H1 (cell line): ENCODE results near the gene ZNF462. TPM values are rescaled to one million over a fixed set of nuclear protein-coding genes. Genes with fewer than 3 reads are reported as not detected.

Experiments
- CTCF ChIA-PET: fragments of 300-600 bp; sonication (Branson Sonifier 250); formaldehyde crosslinking; loops from one replicate; lab custom pipeline; 2021; ENCODE audit not compliant: partially characterized antibody; lab: Charles Lee
- POLR2A ChIA-PET: fragments of 300-600 bp; sonication (Branson Sonifier 250); formaldehyde crosslinking; loops from one replicate; lab custom pipeline; 2021; ENCODE audit warnings: inconsistent platforms; ENCODE audit not compliant: partially characterized antibody; lab: Charles Lee
- DNase-seq, 2 experiments: peaks; one replicate each; pipeline versions ENCODE4 v3.0.0 to v3.0.0-alpha.2; 2010 to 2022; ENCODE audit warnings: low spot score in 2 of 2, low read depth in 1 of 2, mixed read lengths in 1 of 2
- FAIRE-seq: peaks from 2 replicates; lab custom pipeline; 2011; peaks lifted over from hg19 to GRCh38; lab: Jason Lieb, UNC
- H2AFZ ChIP-seq: 2 replicates; pipeline ENCODE4 v1.8.1; 2012; ENCODE audit warnings: low read length, inconsistent platforms
- H2AK5ac ChIP-seq: 2 replicates; pipeline ENCODE4 v1.6.1; 2013; ENCODE audit warnings: low read depth, low read length
- H2BK120ac ChIP-seq: replicated peaks from 2 replicates; pipeline ENCODE3; 2013; ENCODE audit warnings: low read depth, low read length, inconsistent platforms
- H2BK12ac ChIP-seq: 2 replicates; pipeline ENCODE4 v1.6.1; 2013; ENCODE audit warnings: low read depth, low read length
- H2BK15ac ChIP-seq: 2 replicates; pipeline ENCODE4 v1.6.1; 2013; ENCODE audit warnings: low read length
- H2BK20ac ChIP-seq: 2 replicates; pipeline ENCODE4 v1.6.1; 2013; ENCODE audit warnings: low read length
- H2BK5ac ChIP-seq: 2 replicates; pipeline ENCODE4 v1.6.1; 2013; ENCODE audit warnings: low read depth, low read length
- H3K14ac ChIP-seq: 2 replicates; pipeline ENCODE4 v1.6.1; 2013; ENCODE audit warnings: inconsistent platforms; ENCODE audit not compliant: insufficient read length
- H3K18ac ChIP-seq: 2 replicates; pipeline ENCODE4 v1.6.1; 2013; ENCODE audit warnings: low read length; ENCODE audit errors: extremely low read depth
- H3K23ac ChIP-seq: 2 replicates; pipeline ENCODE4 v1.6.1; 2013; ENCODE audit warnings: inconsistent platforms; ENCODE audit not compliant: insufficient read length
- H3K23me2 ChIP-seq: 2 replicates; pipeline ENCODE4 v1.6.1; 2013; ENCODE audit warnings: low read depth, low read length
- H3K27ac ChIP-seq: 2 replicates; pipeline ENCODE4 v1.6.1; 2011; ENCODE audit warnings: low read depth, low read length, inconsistent platforms
- H3K27me3 ChIP-seq, 4 experiments: replicated peaks in 1 of 4; 1 replicate in 1 of 4; 2 replicates in 3 of 4; pipeline versions ENCODE4 v1.6.1 to v1.8.1; 2011 to 2013; ENCODE audit warnings: low read length in 3 of 4, mild to moderate bottlenecking in 3 of 4, inconsistent platforms in 2 of 4, mixed read lengths in 2 of 4, moderate library complexity in 1 of 4; ENCODE audit not compliant: control insufficient read depth in 3 of 4, insufficient read depth in 3 of 4; ENCODE audit errors: extremely low read depth in 1 of 4
- H3K36me3 ChIP-seq, 4 experiments: 2 replicates each; pipeline versions ENCODE4 v1.6.1 to v1.8.1; 2011 to 2013; ENCODE audit warnings: mild to moderate bottlenecking in 4 of 4, low read length in 3 of 4, moderate library complexity in 2 of 4, control low read depth in 1 of 4, inconsistent platforms in 1 of 4; ENCODE audit not compliant: insufficient read depth in 4 of 4, control insufficient read depth in 2 of 4
- H3K4ac ChIP-seq: replicated peaks from 2 replicates; pipeline ENCODE3; 2013; ENCODE audit warnings: low read length, low read depth, mixed read lengths, inconsistent platforms; ENCODE audit not compliant: insufficient read length
- H3K4me1 ChIP-seq, 4 experiments: replicated peaks in 1 of 4; 1 replicate in 1 of 4; 2 replicates in 3 of 4; pipeline versions ENCODE4 v1.6.1 to v1.8.1; 2011 to 2013; ENCODE audit warnings: low read length in 3 of 4, inconsistent platforms in 2 of 4, mixed read lengths in 1 of 4; ENCODE audit not compliant: insufficient read depth in 4 of 4, control insufficient read depth in 3 of 4
- H3K4me2 ChIP-seq, 2 experiments: 2 replicates each; pipeline versions ENCODE4 v1.6.1 to v1.8.1; 2011 to 2013; ENCODE audit warnings: low read depth in 2 of 2, low read length in 2 of 2, control low read depth in 1 of 2, inconsistent platforms in 1 of 2, mild to moderate bottlenecking in 1 of 2; ENCODE audit not compliant: insufficient read depth in 1 of 2
- H3K4me3 ChIP-seq, 4 experiments: fragments of 200-600, 300-600 bp in 1 of 4; sonication (generic), shearing (Covaris generic), sonication (Bioruptor Twin) in 1 of 4; 2 replicates each; pipeline versions ENCODE4 v1.5.1 to v1.8.1; 2011 to 2016; ENCODE audit warnings: low read length in 4 of 4, low read depth in 3 of 4, control low read depth in 2 of 4, inconsistent platforms in 2 of 4, mild to moderate bottlenecking in 2 of 4, mixed read lengths in 1 of 4, moderate library complexity in 1 of 4; ENCODE audit not compliant: insufficient read depth in 2 of 4; ENCODE audit errors: extremely low read depth in 1 of 4
- H3K56ac ChIP-seq: replicated peaks from 2 replicates; pipeline ENCODE3; 2013; ENCODE audit warnings: low read depth, mild to moderate bottlenecking, mixed read lengths, low read length, inconsistent platforms; ENCODE audit not compliant: insufficient read length
- H3K79me1 ChIP-seq: 2 replicates; pipeline ENCODE4 v1.6.1; 2013; ENCODE audit warnings: low read depth, low read length, control low read depth
- H3K79me2 ChIP-seq, 2 experiments: 2 replicates each; pipeline versions ENCODE4 v1.6.1 to v1.8.1; 2012 to 2013; ENCODE audit warnings: low read length in 2 of 2, mild to moderate bottlenecking in 2 of 2, inconsistent platforms in 1 of 2; ENCODE audit not compliant: insufficient read depth in 2 of 2, control insufficient read depth in 1 of 2
- H3K9ac ChIP-seq, 4 experiments: replicated peaks in 1 of 4; 1 replicate in 1 of 4; 2 replicates in 3 of 4; pipeline versions ENCODE4 v1.6.1 to v1.8.1; 2011 to 2013; ENCODE audit warnings: low read depth in 3 of 4, low read length in 3 of 4, control low read depth in 2 of 4, mild to moderate bottlenecking in 2 of 4, moderate library complexity in 2 of 4, inconsistent platforms in 1 of 4; ENCODE audit errors: extremely low read depth in 1 of 4
- H3K9me3 ChIP-seq, 2 experiments: 2 replicates each; pipeline versions ENCODE4 v1.6.1 to v1.8.1; 2012 to 2013; ENCODE audit warnings: mild to moderate bottlenecking in 2 of 2, moderate library complexity in 2 of 2, control low read depth in 1 of 2, inconsistent platforms in 1 of 2, low read depth in 1 of 2, low read length in 1 of 2, mixed read lengths in 1 of 2; ENCODE audit not compliant: insufficient read depth in 2 of 2
- H4K20me1 ChIP-seq, 2 experiments: replicated peaks in 1 of 2; 2 replicates each; pipeline versions ENCODE3 to v1.8.1; 2011 to 2013; ENCODE audit warnings: inconsistent platforms in 2 of 2, low read length in 2 of 2, mild to moderate bottlenecking in 1 of 2; ENCODE audit not compliant: insufficient read depth in 2 of 2, control insufficient read depth in 1 of 2
- H4K5ac ChIP-seq: 2 replicates; pipeline ENCODE4 v1.6.1; 2013; ENCODE audit warnings: low read length, low read depth, mixed read lengths, inconsistent platforms; ENCODE audit not compliant: insufficient read length
- H4K8ac ChIP-seq: 2 replicates; pipeline ENCODE4 v1.8.0; 2013; ENCODE audit warnings: mild to moderate bottlenecking, moderate library complexity, low read length, inconsistent platforms; ENCODE audit not compliant: insufficient read depth; ENCODE audit errors: extremely low read depth
- H4K91ac ChIP-seq: replicated peaks from 2 replicates; pipeline ENCODE3; 2013; ENCODE audit warnings: low read length, mixed read lengths, inconsistent platforms; ENCODE audit not compliant: insufficient read length
- CBX5 ChIP-seq: fragments of 300-800, 300-1000 bp; sonication (generic); IDR thresholded peaks from 2 replicates; pipeline ENCODE4 v1.7.1; 2016; ENCODE audit warnings: antibody characterized with exemption, low read length, low read depth
- CTBP2 ChIP-seq: IDR thresholded peaks from 2 replicates; pipeline ENCODE4 v1.7.0; 2011; ENCODE audit warnings: borderline replicate concordance, mild to moderate bottlenecking, moderate library complexity, mixed read lengths, low read length; ENCODE audit not compliant: insufficient read depth, insufficient read length
- EGR1 ChIP-seq: IDR thresholded peaks from 2 replicates; pipeline ENCODE4 v1.6.1; 2011; ENCODE audit warnings: low read depth, low read length, borderline replicate concordance
- GTF2F1 ChIP-seq: IDR thresholded peaks from 2 replicates; pipeline ENCODE4 v1.6.1; 2012; ENCODE audit warnings: low read depth, low read length, improper control_type of control experiment, borderline replicate concordance
- MAFK ChIP-seq: IDR thresholded peaks from 2 replicates; pipeline ENCODE4 v1.6.1; 2012; ENCODE audit warnings: low read depth, mild to moderate bottlenecking, improper control_type of control experiment, low read length
- POLR2AphosphoS5 ChIP-seq: IDR thresholded peaks from 2 replicates; pipeline ENCODE4 v1.6.1; 2011; ENCODE audit warnings: low read depth, low read length
- RAD21 ChIP-seq, 2 experiments: IDR thresholded peaks in 1 of 2; conservative IDR thresholded peaks in 1 of 2; 2 replicates each; pipeline ENCODE4 v1.6.1; 2011; ENCODE audit warnings: low read depth in 2 of 2, low read length in 2 of 2, improper control_type of control experiment in 1 of 2, inconsistent platforms in 1 of 2, mild to moderate bottlenecking in 1 of 2, moderate library complexity in 1 of 2
- RBBP5 ChIP-seq: IDR thresholded peaks from 2 replicates; pipeline ENCODE4 v1.7.1; 2012; ENCODE audit warnings: low read depth, mild to moderate bottlenecking, inconsistent platforms, low read length, moderate library complexity, borderline replicate concordance
- SIRT6 ChIP-seq: IDR thresholded peaks from one replicate; pipeline ENCODE4 v1.7.1; 2012; ENCODE audit warnings: low read length, inconsistent platforms
- SIX5 ChIP-seq: IDR thresholded peaks from 2 replicates; pipeline ENCODE4 v1.6.1; 2011; ENCODE audit warnings: mild to moderate bottlenecking, low read depth, low read length
- TAF1 ChIP-seq: IDR thresholded peaks from 2 replicates; pipeline ENCODE4 v1.6.1; 2011; ENCODE audit warnings: mild to moderate bottlenecking, low read depth, low read length
- USF2 ChIP-seq: IDR thresholded peaks from 2 replicates; pipeline ENCODE4 v1.6.1; 2011; ENCODE audit warnings: low read length, improper control_type of control experiment
- YY1 ChIP-seq: IDR thresholded peaks from 2 replicates; pipeline ENCODE4 v1.6.1; 2011; ENCODE audit warnings: low read depth, mild to moderate bottlenecking, low read length
- WGBS, 2 experiments: shearing (Covaris generic) in 1 of 2; methylation state at CpG; one replicate each; pipeline versions ENCODE4 v1.1.6 to v1.1.7; 2013 to 2015; ENCODE audit warnings: low lambda C conversion rate in 2 of 2, mixed read lengths in 2 of 2, inconsistent platforms in 1 of 2, low coverage in 1 of 2, missing lambda C conversion rate in 1 of 2; ENCODE audit not compliant: insufficient replicate concordance in 2 of 2, insufficient coverage in 1 of 2, insufficient read length in 1 of 2; ENCODE audit errors: extremely low coverage in 1 of 2, missing lambda C conversion rate in 1 of 2; 5-methylcytosine and 5-hydroxymethylcytosine counted together
- polyA plus RNA-seq, 7 experiments: library from polyadenylated mRNA; depleted of rRNA in 3 of 7; stranded (reverse) in 5 of 7; unstranded in 2 of 7; fragments of >200 nt in 5 of 7; fragments of 200-250 nt in 2 of 7; gene quantifications; 1 replicate in 5 of 7; 2 replicates in 1 of 7; 4 replicates in 1 of 7; pipeline versions ENCODE4 v1.2.1 to v1.2.3, GENCODE V29; 2011 to 2013; ENCODE audit warnings: missing spikeins in 2 of 7, mixed read lengths in 2 of 7
- total RNA-seq: library from RNA; stranded (reverse); fragmentation: NEBNext Ultra II Directional; extraction: Animal tissue kit (Norgen Biotek cat#: 25700); gene quantifications from 2 replicates; pipeline ENCODE4 v1.2.1, GENCODE V29; 2021

ZNF462 gene
- total and polyA plus RNA-seq, 2 of the 8 experiments (the other 6 are each of a cell fraction or from before 2014, with no cell fraction given), result 30.0 to 163 TPM

DNA sequence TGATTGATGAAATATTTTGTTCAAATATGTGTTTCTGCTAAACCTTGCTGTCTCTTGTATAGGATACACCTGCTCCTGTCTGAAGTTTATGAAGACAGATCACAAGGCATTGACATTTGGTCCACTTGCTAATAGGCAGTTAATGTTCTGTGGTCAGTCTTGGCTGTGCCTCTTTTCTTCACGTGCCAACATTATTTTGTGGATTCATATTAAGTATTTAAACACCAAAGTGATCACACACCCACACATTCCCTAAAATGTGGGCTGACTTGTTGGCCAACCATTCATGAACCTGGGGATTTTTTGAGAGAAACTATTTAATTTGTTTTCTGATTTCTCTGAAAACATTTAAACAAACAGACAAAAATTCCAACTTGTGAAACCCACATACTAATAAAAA lies 33.7 kb downstream of the ZNF462 start:
- Histone ChIP-seq H3K9me3 (no peaks in the 10 kb centered on the region; a peak in 1 of 4 replicates), H3K4me1 (peaks cover 3 to 21% (median 12%) of the 10 kb centered on the region in 4 experiments), H2BK5ac (no peak overlapping the region), H4K91ac (no peak overlapping the region), H3K79me2 (peaks cover 51 to 100% of the 10 kb centered on the region in 2 experiments), H3K23ac (no peak overlapping the region), H3K18ac (no peak overlapping the region), H3K27me3 (no peaks in the 10 kb centered on the region), H4K5ac (no peak overlapping the region), H4K8ac (no peak overlapping the region), H2AFZ (no peak overlapping the region), H3K23me2 (no peaks in the 10 kb centered on the region; the same call in 1 of the 2 replicates), H3K4me3 (no peak overlapping the region), H3K9ac (no peak overlapping the region), H2BK20ac (no peak overlapping the region), H3K79me1 (peaks cover 7% of the 10 kb centered on the region), H4K20me1 (peaks cover 5 to 13% of the 10 kb centered on the region in 2 experiments), H3K14ac (no peak overlapping the region), H2BK120ac (no peak overlapping the region), H3K4me2 (no peak overlapping the region), H2BK12ac (no peak overlapping the region), H3K56ac (no peak overlapping the region), H2AK5ac (no peak overlapping the region), H2BK15ac (no peak overlapping the region), H3K4ac (no peak overlapping the region), H3K36me3 (peaks cover 0 to 10% (median 2%) of the 10 kb centered on the region in 4 experiments; a peak in 2 of 8 replicates), H3K27ac (no peak overlapping the region)
- DNase-seq (no peak), FAIRE-seq (no peak)
- POLR2A ChIA-PET, result interaction anchor here (0.6 kb wide), 1 partner anchor 56 kb away, joined by 3 read pairs; no protein-coding TSS in a partner anchor
- WGBS, 2 experiments, result 88% methylated on average over 1 of the region's 1 CpG; no CpG with 5 or more reads in 1 of the 2 experiments
- CTCF ChIA-PET, result interaction anchor here (1.0 kb wide), 1 partner anchor 24 kb away, joined by 4 read pairs; no protein-coding TSS in a partner anchor
- TF ChIP-seq CBX5 (no peak), SIX5 (no peak), EGR1 (no peak), TAF1 (no peak), GTF2F1 (no peak), YY1 (no peak), RBBP5 (no peak), MAFK (no peak), USF2 (no peak), RAD21 (IDR thresholded peaks at IDR 0.05 in 1 of 2, conservative IDR thresholded peaks at IDR 0.05 in 1 of 2; ENCODE audit: low read depth in 2 of 2, low read length in 2 of 2) (no peak), SIRT6 (no peak), POLR2AphosphoS5 (no peak), CTBP2 (no peak)
